WERI-Rb-1 (cell line): Measurements from ENCODE around the gene FXYD5.

ENCODE experiments used
- DNase-seq: peaks from one replicate; pipeline ENCODE4 v3.0.0-alpha.2; 2020
- H3K27ac ChIP-seq: fragments of 250-450 bp; sonication (Bioruptor Pico); 2 replicates; pipeline ENCODE4 v1.5.1; 2020; ENCODE audit warnings: mild to moderate bottlenecking, moderate library complexity
- H3K27me3 ChIP-seq: fragments of 250-450 bp; sonication (Bioruptor Pico); 2 replicates; pipeline ENCODE4 v1.5.1; 2021; ENCODE audit warnings: mild to moderate bottlenecking, low read depth, moderate library complexity; ENCODE audit not compliant: insufficient read depth, severe bottlenecking
- H3K36me3 ChIP-seq: fragments of 250-450 bp; sonication (Bioruptor Pico); 2 replicates; pipeline ENCODE4 v1.5.1; 2020; ENCODE audit warnings: mild to moderate bottlenecking, moderate library complexity
- H3K4me3 ChIP-seq: 2 replicates; pipeline ENCODE4 v1.5.1; 2011; ENCODE audit warnings: low read depth, mild to moderate bottlenecking, control low read depth, low read length
- H3K9me3 ChIP-seq: fragments of 250-450 bp; sonication (Bioruptor Pico); 2 replicates; pipeline ENCODE4 v1.5.1; 2021; ENCODE audit warnings: mild to moderate bottlenecking, moderate library complexity; ENCODE audit not compliant: severe bottlenecking
- CTCF ChIP-seq: IDR thresholded peaks from 2 replicates; pipeline ENCODE4 v1.5.1; 2011; ENCODE audit warnings: low read depth, mild to moderate bottlenecking, control low read depth, inconsistent platforms, low read length

The FXYD5 gene

DNA sequence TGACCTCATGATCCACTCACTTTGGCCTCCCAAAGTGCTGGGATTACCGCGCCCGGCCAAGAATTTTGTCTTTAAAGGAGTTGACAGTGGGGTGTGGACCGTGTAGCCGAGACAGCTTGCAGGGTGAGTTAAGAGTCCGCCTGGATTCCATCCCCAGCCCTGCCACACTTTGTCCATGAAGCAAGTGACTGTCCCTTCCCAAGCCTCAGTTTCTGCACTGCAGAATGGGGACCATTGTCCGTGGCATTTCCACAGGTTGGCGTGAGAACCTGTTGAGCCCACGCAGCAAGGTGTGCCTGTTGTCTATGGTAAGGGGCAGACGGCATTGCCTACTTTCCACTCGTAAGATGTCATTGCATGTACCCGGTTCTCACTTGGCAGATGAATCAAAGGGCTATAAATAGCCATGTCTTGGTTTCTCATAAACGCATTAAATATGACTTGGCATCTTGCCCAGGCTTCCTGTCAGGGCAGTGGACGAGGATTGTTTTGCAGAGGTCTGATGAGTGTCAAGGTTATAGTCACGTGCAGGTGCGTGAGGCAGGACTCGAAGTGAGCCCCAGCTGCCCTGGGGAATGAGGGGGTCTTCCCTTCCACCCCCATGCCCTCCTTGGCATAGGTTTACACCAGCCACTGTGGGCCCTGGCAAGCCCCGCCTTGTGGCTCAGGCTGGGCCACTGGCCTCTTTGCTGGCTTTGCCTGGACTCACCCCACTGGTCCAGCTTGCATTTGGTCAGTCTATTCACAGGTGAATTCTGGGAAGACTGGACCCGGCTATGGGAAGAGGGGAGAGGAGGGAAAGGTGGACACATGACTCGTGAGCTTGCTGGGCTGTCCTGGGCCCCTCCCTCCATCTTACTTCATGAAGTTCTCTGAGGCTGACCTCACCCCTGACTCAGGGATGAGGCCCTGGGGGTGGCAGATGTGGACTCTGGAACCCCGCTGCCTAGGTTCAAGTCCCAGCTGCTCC is 59.4 kb downstream of the FXYD5 start:
- no peak for TF ChIP-seq CTCF
- Histone ChIP-seq H3K4me3 (no peak overlapping the region), H3K27me3 (no peaks in the 10 kb centered on the region), H3K36me3 (no peaks in the 10 kb centered on the region), H3K27ac (no peak overlapping the region), H3K9me3 (peaks cover 3% of the 10 kb centered on the region)
- DNase-seq: no peak

DNA sequence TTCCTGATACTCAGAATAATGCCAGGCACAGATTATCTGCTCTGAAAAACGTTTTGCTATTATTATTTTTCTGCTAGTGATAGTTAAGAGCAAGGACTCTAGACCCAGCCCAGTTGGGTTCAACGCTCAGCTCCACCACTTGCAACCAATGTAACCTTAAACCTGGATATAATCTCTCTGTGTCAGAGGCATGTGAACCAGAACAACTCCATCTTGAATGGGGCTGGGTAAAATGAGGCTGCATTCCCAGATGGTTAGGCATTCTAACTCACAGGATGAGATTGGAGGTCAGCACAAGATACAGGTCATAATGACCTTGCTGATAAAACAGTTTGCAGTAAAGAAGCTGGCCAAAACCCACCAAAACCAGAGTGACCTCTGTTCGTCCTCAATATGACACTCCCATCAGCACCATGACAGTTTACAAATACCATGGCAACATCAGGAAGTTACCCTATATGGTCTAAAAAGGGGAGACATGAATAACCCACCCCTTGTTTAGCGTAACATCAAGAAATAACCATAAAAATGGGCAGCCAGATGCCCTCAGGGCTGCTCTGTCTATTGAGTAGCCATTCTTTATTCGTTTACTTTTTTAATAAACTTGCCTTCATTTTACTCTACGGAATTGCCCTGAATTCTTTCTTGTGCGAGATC is 60.4 kb downstream of the FXYD5 start:
- H3K36me3 ChIP-seq: no peaks in the 10 kb centered on the region
- H3K9me3 ChIP-seq: peaks cover 7% of the 10 kb centered on the region
- H3K27ac ChIP-seq: no peak overlapping the region
- DNase-seq: no peak
- no peaks in the 10 kb centered on the region for H3K27me3 ChIP-seq
- TF ChIP-seq CTCF: no peak
- H3K4me3 ChIP-seq: no peak overlapping the region

- DNase-seq: no peak
- no peaks in the 10 kb centered on the region for H3K36me3 ChIP-seq
- H3K27me3 ChIP-seq: no peaks in the 10 kb centered on the region
- no peak overlapping the region for H3K4me3 ChIP-seq
- no peak overlapping the region for H3K27ac ChIP-seq
- peaks cover 10% of the 10 kb centered on the region for H3K9me3 ChIP-seq
- no peak for TF ChIP-seq CTCF
Measured at GRCh38 chr19:35216016-35216832, 61.7 kb downstream of the FXYD5 start.

- no peaks in the 10 kb centered on the region for H3K36me3 ChIP-seq
- H3K4me3 ChIP-seq: no peak overlapping the region
- no peak overlapping the region for H3K27ac ChIP-seq
- TF ChIP-seq CTCF: peak; percentile 52
- H3K27me3 ChIP-seq: no peaks in the 10 kb centered on the region
- peak; percentile 31 for DNase-seq
- peaks cover 10% of the 10 kb centered on the region for H3K9me3 ChIP-seq
Measured at GRCh38 chr19:35216833-35217648, 62.5 kb downstream of the FXYD5 start.

GRCh38 chr19:35217649-35217990 is 63.1 kb downstream of the FXYD5 start:
- DNase-seq: no peak
- no peaks in the 10 kb centered on the region for H3K36me3 ChIP-seq
- no peak for TF ChIP-seq CTCF
- no peak overlapping the region for H3K27ac ChIP-seq
- H3K9me3 ChIP-seq: peaks cover 10% of the 10 kb centered on the region
- no peaks in the 10 kb centered on the region for H3K27me3 ChIP-seq
- no peak overlapping the region for H3K4me3 ChIP-seq
